Neuronal stem cell (in vitro differentiated cells): ENCODE measurements around the gene KIAA1549.

ENCODE experiments used
- DNase-seq: peaks from one replicate; pipeline ENCODE4 v3.0.0-alpha.2; 2013; ENCODE audit warnings: low spot score
- H2AFZ ChIP-seq: one replicate; pipeline ENCODE4 v1.6.1; 2013; ENCODE audit warnings: mild to moderate bottlenecking, low read length, inconsistent platforms
- H2AK5ac ChIP-seq: 2 replicates; pipeline ENCODE4 v1.6.1; 2013; ENCODE audit warnings: low read depth, mild to moderate bottlenecking, inconsistent platforms, low read length, moderate library complexity, mixed read lengths
- H2BK120ac ChIP-seq: 2 replicates; pipeline ENCODE4 v1.6.1; 2013; ENCODE audit warnings: low read depth, mild to moderate bottlenecking, inconsistent platforms, low read length, moderate library complexity, mixed read lengths
- H2BK12ac ChIP-seq: one replicate; pipeline ENCODE4 v1.6.1; 2013; ENCODE audit warnings: low read length, inconsistent platforms
- H2BK15ac ChIP-seq: 2 replicates; pipeline ENCODE4 v1.6.1; 2013; ENCODE audit warnings: mild to moderate bottlenecking, low read length, inconsistent platforms, mixed read lengths
- H2BK5ac ChIP-seq: one replicate; pipeline ENCODE4 v1.6.1; 2013; ENCODE audit warnings: inconsistent platforms, mild to moderate bottlenecking, low read length, moderate library complexity
- H3K14ac ChIP-seq: one replicate; pipeline ENCODE4 v1.6.1; 2013; ENCODE audit warnings: low read length, inconsistent platforms
- H3K18ac ChIP-seq: 2 replicates; pipeline ENCODE4 v1.6.1; 2013; ENCODE audit warnings: low read length, inconsistent platforms
- H3K23ac ChIP-seq: 2 replicates; pipeline ENCODE4 v1.6.1; 2013; ENCODE audit warnings: low read depth, mild to moderate bottlenecking, mixed read lengths, low read length, inconsistent platforms; ENCODE audit not compliant: poor library complexity
- H3K27ac ChIP-seq: replicated peaks from 3 replicates; pipeline ENCODE4 v1.5.1; 2013; ENCODE audit warnings: low read length, inconsistent platforms
- H3K27me3 ChIP-seq, 3 experiments: 2 replicates each; pipeline ENCODE4 v1.6.1; 2013; ENCODE audit warnings: low read length in 3 of 3, mild to moderate bottlenecking in 2 of 3, inconsistent platforms in 1 of 3, low read depth in 1 of 3, mixed read lengths in 1 of 3, moderate library complexity in 1 of 3; ENCODE audit not compliant: control insufficient read depth in 3 of 3, insufficient read depth in 3 of 3
- H3K36me3 ChIP-seq, 2 donors: replicated peaks in 1 of 2; 2 replicates each; pipeline ENCODE4 v1.6.1; 2013; ENCODE audit warnings: low read length in 2 of 2; ENCODE audit not compliant: control insufficient read depth in 2 of 2, insufficient read depth in 2 of 2
- H3K4ac ChIP-seq: 2 replicates; pipeline ENCODE4 v1.6.1; 2013; ENCODE audit warnings: inconsistent platforms, mild to moderate bottlenecking, low read length, moderate library complexity
- H3K4me1 ChIP-seq, 2 donors: 1 replicate in 1 of 2; 2 replicates in 1 of 2; pipeline ENCODE4 v1.6.1; 2013; ENCODE audit warnings: low read length in 2 of 2, low read depth in 1 of 2; ENCODE audit not compliant: control insufficient read depth in 2 of 2, insufficient read depth in 1 of 2
- H3K4me2 ChIP-seq: one replicate; pipeline ENCODE4 v1.6.1; 2013; ENCODE audit warnings: mild to moderate bottlenecking, low read length, inconsistent platforms; ENCODE audit not compliant: insufficient read depth, poor library complexity, severe bottlenecking
- H3K4me3 ChIP-seq, 2 donors: 2 replicates each; pipeline ENCODE4 v1.5.1; 2013; ENCODE audit warnings: low read length in 2 of 2, mild to moderate bottlenecking in 2 of 2, inconsistent platforms in 1 of 2, moderate library complexity in 1 of 2
- H3K79me1 ChIP-seq: one replicate; pipeline ENCODE4 v1.6.1; 2013; ENCODE audit warnings: low read depth, mild to moderate bottlenecking, inconsistent platforms, low read length, moderate library complexity
- H3K9ac ChIP-seq: one replicate; pipeline ENCODE4 v1.6.1; 2013; ENCODE audit warnings: mild to moderate bottlenecking, low read depth, low read length, inconsistent platforms; ENCODE audit not compliant: poor library complexity
- H3K9me3 ChIP-seq, 2 donors: replicated peaks in 1 of 2; 2 replicates each; pipeline versions ENCODE3 to v1.6.1; 2013; ENCODE audit warnings: low read length in 2 of 2, mild to moderate bottlenecking in 2 of 2, inconsistent platforms in 1 of 2, low read depth in 1 of 2, mixed read lengths in 1 of 2, moderate library complexity in 1 of 2; ENCODE audit not compliant: control insufficient read depth in 2 of 2, insufficient read depth in 1 of 2
- H4K8ac ChIP-seq: one replicate; pipeline ENCODE4 v1.6.1; 2013; ENCODE audit warnings: low read depth, mild to moderate bottlenecking, inconsistent platforms, low read length, moderate library complexity
- H4K91ac ChIP-seq: one replicate; pipeline ENCODE4 v1.6.1; 2013; ENCODE audit warnings: low read length, low read depth, mild to moderate bottlenecking, inconsistent platforms; ENCODE audit not compliant: poor library complexity
- WGBS, 2 donors: extraction: QIAGEN DNeasy Blood & Tissue Kit; methylation state at CpG; one replicate each; pipeline ENCODE4 v1.1.7; 2013; ENCODE audit warnings: missing lambda C conversion rate in 2 of 2, mixed read lengths in 1 of 2; ENCODE audit not compliant: insufficient read length in 2 of 2, insufficient replicate concordance in 1 of 2; ENCODE audit errors: extremely low coverage in 2 of 2; 5-methylcytosine and 5-hydroxymethylcytosine counted together

Gene KIAA1549

GRCh38 chr7:138837627-138838026 is 143.6 kb downstream of the KIAA1549 start:
- WGBS, 2 donors: no CpG with 5 or more reads among the region's 13 CpGs
- Histone ChIP-seq H2BK5ac (no peak overlapping the region), H3K27me3 (no peaks in the 10 kb centered on the region), H3K23ac (no peak overlapping the region), H2BK12ac (no peak overlapping the region), H3K27ac (no peak overlapping the region), H3K18ac (no peak overlapping the region), H4K8ac (no peak overlapping the region), H2BK120ac (no peak overlapping the region), H2BK15ac (no peak overlapping the region), H3K9ac (no peak overlapping the region), H3K4me2 (no peak overlapping the region), H2AK5ac (no peak overlapping the region), H3K4ac (no peak overlapping the region), H2AFZ (no peak overlapping the region), H3K14ac (no peak overlapping the region), H3K79me1 (no peaks in the 10 kb centered on the region), H3K36me3 (peaks cover 11 to 85% of the 10 kb centered on the region in 2 donors), H3K4me3 (no peak overlapping the region), H4K91ac (no peak overlapping the region), H3K4me1 (peaks cover 0 to 1% of the 10 kb centered on the region in 2 donors), H3K9me3 (no peaks in the 10 kb centered on the region)
- DNase-seq: no peak

- H3K4me3 ChIP-seq: no peak overlapping the region
- no peak overlapping the region for H3K9ac ChIP-seq
- DNase-seq: no peak
- no peak overlapping the region for H4K91ac ChIP-seq
- H3K27ac ChIP-seq: no peak overlapping the region
- no peaks in the 10 kb centered on the region for H3K9me3 ChIP-seq
- H2BK12ac ChIP-seq: no peak overlapping the region
- no peaks in the 10 kb centered on the region for H3K79me1 ChIP-seq
- WGBS, 2 donors: no CpG with 5 or more reads among the region's 11 CpGs
- H2BK5ac ChIP-seq: no peak overlapping the region
- H3K14ac ChIP-seq: no peak overlapping the region
- no peak overlapping the region for H3K18ac ChIP-seq
- H4K8ac ChIP-seq: no peak overlapping the region
- H2AK5ac ChIP-seq: no peak overlapping the region
- H3K36me3 ChIP-seq: peaks cover 10 to 60% of the 10 kb centered on the region in 2 donors
- H3K27me3 ChIP-seq: no peaks in the 10 kb centered on the region
- H3K4ac ChIP-seq: no peak overlapping the region
- H3K23ac ChIP-seq: no peak overlapping the region
- no peak overlapping the region for H2BK15ac ChIP-seq
- H2AFZ ChIP-seq: no peak overlapping the region
- no peak overlapping the region for H2BK120ac ChIP-seq
- no peak overlapping the region for H3K4me2 ChIP-seq
- H3K4me1 ChIP-seq: no peaks in the 10 kb centered on the region
Measured at GRCh38 chr7:138835087-138835486, 146.1 kb downstream of the KIAA1549 start.

DNA sequence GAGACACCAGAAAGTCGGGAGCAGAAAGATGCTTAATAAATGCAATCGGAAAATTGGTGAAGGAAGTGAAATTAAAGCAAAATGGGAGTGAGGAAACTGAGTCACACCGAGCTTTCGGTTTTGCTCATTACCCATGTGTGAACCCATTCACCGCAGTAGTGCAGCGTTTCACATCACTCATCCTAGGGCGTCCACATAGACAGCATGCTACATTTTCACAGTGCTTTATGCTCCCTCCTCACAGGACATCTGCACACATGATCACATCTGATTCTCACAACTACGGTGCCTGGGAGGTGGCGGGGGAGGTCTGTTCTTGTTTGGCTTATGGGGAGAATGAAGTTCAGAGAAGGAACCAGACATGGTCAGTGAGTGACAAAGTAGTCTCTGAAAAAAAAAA is 146.6 kb downstream of the KIAA1549 start:
- no CpG with 5 or more reads among the region's 9 CpGs for WGBS, 2 donors

GRCh38 chr7:138833596-138833995 is 147.6 kb downstream of the KIAA1549 start:
- Histone ChIP-seq H3K4ac (no peak overlapping the region), H3K14ac (no peak overlapping the region), H3K27me3 (no peaks in the 10 kb centered on the region), H3K27ac (no peak overlapping the region), H3K4me3 (no peak overlapping the region), H2BK5ac (no peak overlapping the region), H2BK12ac (no peak overlapping the region), H2BK15ac (no peak overlapping the region), H3K18ac (no peak overlapping the region), H2AFZ (no peak overlapping the region), H4K91ac (no peak overlapping the region), H3K4me1 (no peaks in the 10 kb centered on the region), H3K79me1 (no peaks in the 10 kb centered on the region), H3K23ac (peak overlapping the region; percentile 5), H2BK120ac (no peak overlapping the region), H4K8ac (no peak overlapping the region), H2AK5ac (no peak overlapping the region), H3K36me3 (peaks cover 9 to 47% of the 10 kb centered on the region in 2 donors), H3K4me2 (no peak overlapping the region), H3K9me3 (no peaks in the 10 kb centered on the region), H3K9ac (no peak overlapping the region)
- DNase-seq: no peak
- WGBS, 2 donors: no CpG with 5 or more reads among the region's 5 CpGs

More for the DNA sequence above, 146.6 kb downstream of the KIAA1549 start:
- Histone ChIP-seq H4K8ac (no peak overlapping the region), H2AFZ (no peak overlapping the region), H3K4me3 (no peak overlapping the region), H3K27me3 (no peaks in the 10 kb centered on the region), H2BK15ac (no peak overlapping the region), H3K14ac (no peak overlapping the region), H3K9me3 (no peaks in the 10 kb centered on the region), H3K79me1 (no peaks in the 10 kb centered on the region), H3K27ac (no peak overlapping the region), H3K9ac (no peak overlapping the region), H3K23ac (no peak overlapping the region), H3K4me2 (no peak overlapping the region), H3K4me1 (no peaks in the 10 kb centered on the region), H4K91ac (no peak overlapping the region), H2BK12ac (no peak overlapping the region), H3K4ac (no peak overlapping the region), H2BK120ac (no peak overlapping the region), H2BK5ac (no peak overlapping the region), H3K18ac (no peak overlapping the region), H3K36me3 (peaks cover 9 to 56% of the 10 kb centered on the region in 2 donors), H2AK5ac (no peak overlapping the region)
- no peak for DNase-seq
